WERI-Rb-1 (cell line): ENCODE measurements around the gene PGM1.

Experiments
- DNase-seq: peaks from one replicate; pipeline ENCODE4 v3.0.0-alpha.2; 2020
- H3K27ac ChIP-seq: fragments of 250-450 bp; sonication (Bioruptor Pico); 2 replicates; pipeline ENCODE4 v1.5.1; 2020; ENCODE audit warnings: mild to moderate bottlenecking, moderate library complexity
- H3K27me3 ChIP-seq: fragments of 250-450 bp; sonication (Bioruptor Pico); 2 replicates; pipeline ENCODE4 v1.5.1; 2021; ENCODE audit warnings: mild to moderate bottlenecking, low read depth, moderate library complexity; ENCODE audit not compliant: insufficient read depth, severe bottlenecking
- H3K36me3 ChIP-seq: fragments of 250-450 bp; sonication (Bioruptor Pico); 2 replicates; pipeline ENCODE4 v1.5.1; 2020; ENCODE audit warnings: mild to moderate bottlenecking, moderate library complexity
- H3K4me3 ChIP-seq: 2 replicates; pipeline ENCODE4 v1.5.1; 2011; ENCODE audit warnings: low read depth, mild to moderate bottlenecking, control low read depth, low read length
- H3K9me3 ChIP-seq: fragments of 250-450 bp; sonication (Bioruptor Pico); 2 replicates; pipeline ENCODE4 v1.5.1; 2021; ENCODE audit warnings: mild to moderate bottlenecking, moderate library complexity; ENCODE audit not compliant: severe bottlenecking
- CTCF ChIP-seq: IDR thresholded peaks from 2 replicates; pipeline ENCODE4 v1.5.1; 2011; ENCODE audit warnings: low read depth, mild to moderate bottlenecking, control low read depth, inconsistent platforms, low read length

Gene PGM1

DNA sequence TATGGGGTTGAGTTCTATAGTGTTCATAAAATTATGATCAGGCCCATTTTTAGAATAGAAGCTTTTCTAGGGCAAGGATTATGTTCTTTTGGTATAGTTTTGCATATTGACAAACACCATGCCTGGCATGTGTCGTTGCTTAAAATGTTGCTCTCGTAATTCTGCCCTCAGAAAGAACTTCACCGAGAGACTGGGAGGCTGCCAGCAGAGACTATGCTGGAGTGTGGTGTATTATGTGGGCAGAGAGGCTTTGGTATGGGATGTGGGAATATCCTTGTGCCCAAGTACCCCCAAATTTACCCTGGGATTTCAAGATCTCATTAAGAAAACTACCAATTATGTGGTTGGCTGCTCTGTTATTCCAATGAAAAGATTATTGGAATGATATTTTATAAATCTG lies 27.9 kb downstream of the PGM1 start:
- peak overlapping the region; percentile 75 for H3K27ac ChIP-seq

DNA sequence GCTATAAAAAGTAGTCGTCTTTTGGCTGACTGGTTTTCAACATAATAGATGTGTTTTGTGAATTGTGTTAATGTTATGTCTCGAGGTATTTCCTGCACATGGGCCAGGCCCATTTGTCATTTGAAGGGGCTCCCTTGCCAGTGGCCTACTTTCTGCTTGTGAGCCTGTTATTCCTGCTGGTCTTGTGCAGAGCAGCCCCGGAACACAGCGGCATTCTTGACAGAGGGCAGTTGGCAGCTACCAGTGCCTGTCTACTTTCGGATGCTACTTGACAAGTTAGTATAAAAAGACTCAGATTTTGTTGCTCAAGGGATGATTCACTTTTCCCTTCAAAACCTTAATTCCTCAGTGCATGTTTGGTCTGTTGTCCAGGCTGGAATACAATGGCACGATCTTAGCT lies 28.5 kb downstream of the PGM1 start:
- DNase-seq = no peak
- H3K27ac ChIP-seq = peak overlapping the region; percentile 75
- H3K9me3 ChIP-seq = no peaks in the 10 kb centered on the region
- H3K4me3 ChIP-seq = no peak overlapping the region
- no peaks in the 10 kb centered on the region for H3K27me3 ChIP-seq
- no peak for TF ChIP-seq CTCF
- H3K36me3 ChIP-seq = no peaks in the 10 kb centered on the region

More for the DNA sequence above, 27.9 kb downstream of the PGM1 start:
- no peak for TF ChIP-seq CTCF
- no peak for DNase-seq
- Histone ChIP-seq H3K36me3 (no peaks in the 10 kb centered on the region), H3K4me3 (no peak overlapping the region), H3K27me3 (no peaks in the 10 kb centered on the region), H3K9me3 (no peaks in the 10 kb centered on the region)

DNA sequence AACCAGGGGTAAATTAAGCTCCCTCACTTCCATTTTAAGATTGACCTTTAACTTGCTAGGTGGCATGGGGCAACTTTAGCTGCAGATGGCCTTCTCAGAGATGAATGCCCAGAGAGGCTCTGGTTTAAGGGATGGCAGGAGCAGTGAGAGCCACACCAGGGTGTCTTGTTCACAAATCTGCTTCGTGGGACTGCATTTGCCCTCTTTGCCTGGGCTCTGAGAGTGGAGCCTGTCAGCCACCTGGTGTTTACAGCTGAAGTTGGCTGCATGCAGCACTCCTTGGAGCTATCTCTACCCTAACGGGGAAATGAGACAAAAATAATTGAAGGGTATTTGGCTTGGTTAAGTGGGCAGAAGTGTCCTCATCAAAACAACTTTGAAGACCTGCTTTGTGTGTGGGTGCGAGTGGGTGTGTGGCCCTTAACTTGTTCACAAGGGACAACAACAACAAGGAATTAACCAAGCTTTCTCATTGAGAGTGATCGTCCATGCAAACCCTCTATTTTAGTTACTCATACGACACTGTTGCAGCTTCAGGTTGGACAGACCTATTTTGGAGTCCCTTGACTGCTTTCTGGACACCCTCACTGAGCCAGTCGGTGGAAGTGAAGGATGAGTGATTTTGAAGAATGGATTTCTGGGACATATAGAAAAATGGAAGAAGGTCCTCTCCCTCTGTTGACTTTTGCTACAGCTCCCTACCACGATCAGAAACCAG lies 29.8 kb downstream of the PGM1 start:
- Histone ChIP-seq H3K4me3 (no peak overlapping the region), H3K9me3 (no peaks in the 10 kb centered on the region)

DNA sequence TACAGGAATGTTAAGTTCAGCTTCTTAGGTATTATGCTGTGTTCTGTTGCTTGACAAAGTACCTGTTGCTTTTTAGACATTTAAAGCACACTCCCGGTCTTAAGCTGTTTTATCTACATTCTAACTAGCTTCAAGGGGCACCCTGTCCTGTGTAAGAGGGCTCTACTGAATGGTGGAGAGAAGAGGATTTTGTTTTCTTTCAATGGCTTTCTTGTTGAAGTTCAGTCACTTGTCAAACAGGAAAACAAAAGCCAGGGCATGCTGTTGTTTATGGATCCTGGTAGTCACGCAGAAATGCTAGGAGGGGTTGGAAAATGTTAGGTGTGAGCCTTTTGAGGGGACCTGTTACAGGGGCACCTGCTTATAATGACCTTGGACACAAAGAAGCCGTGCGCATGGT lies 30.7 kb downstream of the PGM1 start:
- Histone ChIP-seq H3K27me3 (no peaks in the 10 kb centered on the region), H3K9me3 (no peaks in the 10 kb centered on the region), H3K36me3 (no peaks in the 10 kb centered on the region), H3K4me3 (no peak overlapping the region), H3K27ac (no peak overlapping the region)
- no peak for TF ChIP-seq CTCF
- no peak for DNase-seq

More for the DNA sequence above, 29.8 kb downstream of the PGM1 start:
- TF ChIP-seq CTCF = no peak
- H3K27ac ChIP-seq = no peak overlapping the region
- DNase-seq = no peak
- H3K36me3 ChIP-seq = no peaks in the 10 kb centered on the region
- no peaks in the 10 kb centered on the region for H3K27me3 ChIP-seq

- Histone ChIP-seq H3K36me3 (no peaks in the 10 kb centered on the region), H3K27ac (no peak overlapping the region), H3K9me3 (no peaks in the 10 kb centered on the region), H3K27me3 (no peaks in the 10 kb centered on the region), H3K4me3 (no peak overlapping the region)
- TF ChIP-seq CTCF = no peak
- no peak for DNase-seq
Observed at GRCh38 chr1:63624911-63625310, 31.7 kb downstream of the PGM1 start.

DNA sequence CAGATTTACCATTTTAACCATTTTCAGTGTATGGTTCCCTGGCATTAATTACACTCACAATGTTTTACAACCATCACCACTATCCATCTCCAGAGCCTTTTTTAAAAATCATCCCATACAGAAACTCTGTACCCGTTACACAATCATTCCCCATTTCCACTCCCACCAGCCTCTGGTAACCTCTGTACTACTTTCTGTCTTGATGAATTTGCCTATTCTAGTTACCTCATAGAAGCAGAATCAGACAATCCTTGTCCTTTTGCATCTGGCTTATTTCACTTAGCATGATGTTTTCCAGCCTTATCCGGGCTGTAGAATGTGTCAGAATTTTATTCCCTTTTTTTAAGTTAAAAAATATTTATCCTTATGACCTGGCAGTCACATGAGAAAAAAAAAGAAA lies 33.0 kb downstream of the PGM1 start:
- H3K4me3 ChIP-seq = no peak overlapping the region
- no peaks in the 10 kb centered on the region for H3K9me3 ChIP-seq
- no peak overlapping the region for H3K27ac ChIP-seq
- TF ChIP-seq CTCF = no peak
- no peak for DNase-seq
- no peaks in the 10 kb centered on the region for H3K27me3 ChIP-seq
- no peaks in the 10 kb centered on the region for H3K36me3 ChIP-seq
